Measurements from ENCODE around the gene C10orf120. TPM values are rescaled to one million over a fixed set of nuclear protein-coding genes. Genes with fewer than 3 reads are reported as not detected.

C10orf120 gene
- total RNA-seq, 1 donor from 2014 or later: not detected

DNA sequence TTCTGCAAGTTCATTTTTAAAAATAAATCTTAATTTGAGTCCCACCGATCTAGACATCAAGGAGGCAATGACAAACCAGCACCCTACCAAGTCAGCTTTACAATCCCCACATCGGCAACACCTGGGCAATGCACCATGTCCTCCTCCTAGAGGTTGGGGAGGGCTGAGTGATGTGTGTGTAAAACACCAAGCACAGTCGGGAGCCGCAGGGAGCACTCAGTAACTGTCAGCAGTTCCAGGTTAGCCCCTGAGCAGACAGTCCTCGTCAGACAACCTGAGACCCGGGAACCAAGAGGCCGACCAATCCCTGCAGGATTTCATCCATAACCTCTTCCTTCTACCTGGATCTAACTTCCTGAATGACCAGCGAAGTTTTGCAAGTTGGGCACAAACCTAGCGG lies 15.9 kb upstream of the C10orf120 start:
- no peaks in the 10 kb centered on the region for H3K4me1 Mint-ChIP-seq (ENCODE audit: low read depth)
- H3K9me3 Mint-ChIP-seq (ENCODE audit: low read depth): no peaks in the 10 kb centered on the region
- H3K27me3 Mint-ChIP-seq: peaks cover 19% of the 10 kb centered on the region
- H3K36me3 Mint-ChIP-seq (ENCODE audit: insufficient read depth): no peaks in the 10 kb centered on the region
- H3K4me3 Mint-ChIP-seq (ENCODE audit: low read depth): no peak overlapping the region
- no peak overlapping the region for H3K27ac Mint-ChIP-seq
- TF ChIP-seq, protein P1, sequence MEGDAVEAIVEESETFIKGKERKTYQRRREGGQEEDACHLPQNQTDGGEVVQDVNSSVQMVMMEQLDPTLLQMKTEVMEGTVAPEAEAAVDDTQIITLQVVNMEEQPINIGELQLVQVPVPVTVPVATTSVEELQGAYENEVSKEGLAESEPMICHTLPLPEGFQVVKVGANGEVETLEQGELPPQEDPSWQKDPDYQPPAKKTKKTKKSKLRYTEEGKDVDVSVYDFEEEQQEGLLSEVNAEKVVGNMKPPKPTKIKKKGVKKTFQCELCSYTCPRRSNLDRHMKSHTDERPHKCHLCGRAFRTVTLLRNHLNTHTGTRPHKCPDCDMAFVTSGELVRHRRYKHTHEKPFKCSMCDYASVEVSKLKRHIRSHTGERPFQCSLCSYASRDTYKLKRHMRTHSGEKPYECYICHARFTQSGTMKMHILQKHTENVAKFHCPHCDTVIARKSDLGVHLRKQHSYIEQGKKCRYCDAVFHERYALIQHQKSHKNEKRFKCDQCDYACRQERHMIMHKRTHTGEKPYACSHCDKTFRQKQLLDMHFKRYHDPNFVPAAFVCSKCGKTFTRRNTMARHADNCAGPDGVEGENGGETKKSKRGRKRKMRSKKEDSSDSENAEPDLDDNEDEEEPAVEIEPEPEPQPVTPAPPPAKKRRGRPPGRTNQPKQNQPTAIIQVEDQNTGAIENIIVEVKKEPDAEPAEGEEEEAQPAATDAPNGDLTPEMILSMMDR (IDR thresholded peaks at IDR 0.05; ENCODE audit: unreplicated experiment): no peak
- DNase-seq (ENCODE audit: low spot score, unreplicated experiment): no peak

DNA sequence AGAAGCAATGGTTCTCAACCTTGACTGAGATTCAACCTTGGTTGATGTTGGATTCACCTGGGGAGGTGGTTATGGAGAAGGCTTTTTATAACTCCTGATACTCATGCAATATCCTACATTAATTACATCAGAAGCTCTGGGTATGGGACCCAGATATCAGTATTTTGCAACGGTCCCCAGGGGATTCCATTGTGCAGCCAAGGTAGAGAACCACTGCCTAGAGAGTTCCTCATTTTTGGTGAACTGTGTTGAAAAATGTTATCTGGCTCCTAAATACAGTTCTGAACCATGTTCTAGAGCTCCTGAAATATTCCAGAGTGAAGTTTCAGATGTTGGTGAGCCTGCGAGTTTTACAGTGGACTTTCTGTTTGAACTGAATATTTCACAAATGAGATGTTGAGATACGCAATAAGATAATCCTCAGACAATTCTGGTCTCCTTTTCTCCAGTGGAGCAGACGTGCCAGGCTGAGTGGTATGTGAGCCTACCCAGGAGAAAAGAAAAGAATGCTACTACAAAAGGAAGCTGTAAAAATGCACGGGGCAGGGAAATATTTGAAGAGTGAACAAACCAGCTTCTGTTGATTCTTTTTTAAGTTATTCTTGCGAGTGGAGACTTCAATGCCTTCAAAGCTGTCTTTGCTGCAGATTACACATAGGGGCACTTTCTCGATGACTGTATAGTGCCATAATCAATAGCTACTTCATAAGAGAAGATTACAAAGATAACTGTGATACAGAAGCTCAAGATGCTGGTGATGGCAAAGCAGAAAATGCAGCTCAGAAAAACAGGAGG lies 13.6 kb upstream of the C10orf120 start:
- no peak for DNase-seq (ENCODE audit: low spot score, unreplicated experiment)
- Mint-ChIP-seq H3K4me3 (ENCODE audit: low read depth) (no peak overlapping the region), H3K27me3 (peaks cover 9% of the 10 kb centered on the region), H3K4me1 (ENCODE audit: low read depth) (no peaks in the 10 kb centered on the region), H3K9me3 (ENCODE audit: low read depth) (no peaks in the 10 kb centered on the region), H3K27ac (no peak overlapping the region), H3K36me3 (ENCODE audit: insufficient read depth) (no peaks in the 10 kb centered on the region)
- TF ChIP-seq, protein P1 (IDR thresholded peaks at IDR 0.05; ENCODE audit: unreplicated experiment): no peak

DNA sequence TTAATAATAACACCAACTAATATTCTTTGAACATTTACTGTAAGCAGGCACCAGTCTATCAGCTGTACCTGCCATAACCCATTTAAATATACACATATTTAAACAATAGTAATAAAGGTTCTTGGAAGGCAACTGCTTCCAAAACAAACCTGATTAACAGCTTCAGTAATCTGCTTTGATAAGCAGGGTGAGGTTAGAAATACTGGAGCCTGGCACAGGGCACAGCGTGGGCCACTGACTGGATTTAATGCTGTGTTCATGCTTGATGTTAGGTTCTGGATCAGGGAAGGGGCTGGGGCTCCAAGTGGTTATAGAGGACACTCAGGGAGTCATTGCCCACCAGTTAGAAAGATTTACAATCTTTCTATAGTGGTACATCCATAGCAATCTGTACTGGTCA lies 10.9 kb upstream of the C10orf120 start:
- DNase-seq (ENCODE audit: low spot score, unreplicated experiment): no peak
- Mint-ChIP-seq H3K4me1 (ENCODE audit: low read depth) (no peaks in the 10 kb centered on the region), H3K27me3 (peaks cover 3% of the 10 kb centered on the region), H3K36me3 (ENCODE audit: insufficient read depth) (no peaks in the 10 kb centered on the region), H3K27ac (no peak overlapping the region), H3K4me3 (ENCODE audit: low read depth) (no peak overlapping the region), H3K9me3 (ENCODE audit: low read depth) (no peaks in the 10 kb centered on the region)
- TF ChIP-seq, protein P1 (IDR thresholded peaks at IDR 0.05; ENCODE audit: unreplicated experiment): no peak

DNA sequence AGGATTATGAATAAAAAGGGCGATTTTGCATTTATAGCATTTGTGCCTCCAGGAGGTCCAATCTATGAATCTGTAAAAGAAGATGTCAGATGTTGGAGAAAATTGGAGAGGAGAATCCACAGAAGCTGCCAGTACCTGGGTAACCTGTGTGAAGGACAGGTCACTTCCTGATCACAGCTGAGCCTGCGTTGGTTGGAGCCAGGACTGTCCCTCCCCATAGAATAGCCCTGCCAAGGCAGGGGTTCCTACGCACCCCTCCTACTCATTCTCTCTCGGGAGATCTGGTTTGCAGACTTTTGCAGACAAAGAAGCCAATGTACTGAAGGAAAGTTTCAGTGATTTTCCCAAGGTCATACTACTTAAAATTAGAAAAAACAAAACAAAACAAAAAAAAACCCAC lies 10.3 kb upstream of the C10orf120 start:
- peaks cover 3% of the 10 kb centered on the region for H3K27me3 Mint-ChIP-seq
- H3K9me3 Mint-ChIP-seq (ENCODE audit: low read depth): no peaks in the 10 kb centered on the region
- no peak for DNase-seq (ENCODE audit: low spot score, unreplicated experiment)
- H3K4me3 Mint-ChIP-seq (ENCODE audit: low read depth): no peak overlapping the region
- H3K27ac Mint-ChIP-seq: no peak overlapping the region
- H3K36me3 Mint-ChIP-seq (ENCODE audit: insufficient read depth): no peaks in the 10 kb centered on the region
- no peaks in the 10 kb centered on the region for H3K4me1 Mint-ChIP-seq (ENCODE audit: low read depth)
- TF ChIP-seq, protein P1 (IDR thresholded peaks at IDR 0.05; ENCODE audit: unreplicated experiment): no peak

DNA sequence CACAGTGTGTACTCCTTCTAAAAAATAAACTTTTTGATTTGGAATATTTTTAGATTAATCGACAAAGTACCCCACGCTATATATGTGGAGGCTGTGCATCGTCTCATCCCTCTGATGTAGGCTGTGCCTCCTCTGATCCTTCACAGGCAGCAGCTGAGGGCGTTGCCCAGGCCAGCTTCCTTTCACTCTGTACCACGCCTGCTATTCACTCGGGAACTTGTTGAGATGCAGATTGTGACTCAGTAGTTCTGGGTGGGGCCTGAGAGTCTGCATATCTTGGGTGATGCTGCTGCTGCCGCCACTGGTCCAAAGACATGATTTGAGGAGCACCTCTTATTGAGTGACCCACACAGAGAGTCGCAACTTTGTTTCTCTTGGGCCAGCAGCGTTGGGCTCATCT lies 7.9 kb upstream of the C10orf120 start:
- TF ChIP-seq, protein P1 (IDR thresholded peaks at IDR 0.05; ENCODE audit: unreplicated experiment): no peak
- Mint-ChIP-seq H3K4me1 (ENCODE audit: low read depth) (no peaks in the 10 kb centered on the region), H3K36me3 (ENCODE audit: insufficient read depth) (no peaks in the 10 kb centered on the region), H3K27ac (no peak overlapping the region), H3K4me3 (ENCODE audit: low read depth) (no peak overlapping the region), H3K9me3 (ENCODE audit: low read depth) (no peaks in the 10 kb centered on the region), H3K27me3 (peaks cover 3% of the 10 kb centered on the region)
- DNase-seq (ENCODE audit: low spot score, unreplicated experiment): no peak
